MM.1S (cell line): Measurements from ENCODE around the gene TMIGD2.

ENCODE experiments used
- EZH2 ChIP-seq: fragments of 300-600 bp; sonication (generic); optimal IDR thresholded peaks from 2 replicates; pipeline ENCODE3; 2017; ENCODE audit warnings: low read depth, mild to moderate bottlenecking, antibody characterized with exemption, low read length, mixed read lengths
- EZH2phosphoT487 ChIP-seq: fragments of 300-600 bp; sonication (generic); IDR thresholded peaks from 2 replicates; pipeline ENCODE4 v1.6.1; 2018; ENCODE audit warnings: antibody characterized with exemption, low read length
- TF ChIP-seq, protein P1 (sequence below): fragments of 300-600 bp; sonication (generic); IDR thresholded peaks from 2 replicates; pipeline ENCODE4 v1.5.1; 2016; ENCODE audit warnings: antibody characterized with exemption, low read length, mixed read lengths

DNA sequence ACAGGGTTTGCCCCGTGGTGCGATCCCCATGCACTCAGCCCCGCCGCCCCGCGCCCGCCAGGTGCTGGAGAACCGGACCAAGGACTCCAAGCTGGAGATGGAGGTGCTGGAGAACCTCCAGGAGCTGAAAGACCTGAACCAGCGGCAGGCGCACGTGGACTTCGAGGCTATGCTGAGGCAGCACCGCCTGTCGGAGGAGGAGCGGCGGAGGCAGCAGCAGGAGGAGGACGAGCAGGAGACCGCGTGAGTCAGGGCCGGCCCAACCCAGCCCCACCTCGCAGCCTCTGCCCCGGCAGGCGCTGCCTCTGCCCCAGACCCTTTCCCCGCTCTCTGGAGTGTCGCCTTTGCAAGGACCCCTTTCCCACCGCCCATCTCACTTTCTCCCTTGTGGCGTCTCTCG lies 44.0 kb downstream of the TMIGD2 start:
- TF ChIP-seq, protein P1, sequence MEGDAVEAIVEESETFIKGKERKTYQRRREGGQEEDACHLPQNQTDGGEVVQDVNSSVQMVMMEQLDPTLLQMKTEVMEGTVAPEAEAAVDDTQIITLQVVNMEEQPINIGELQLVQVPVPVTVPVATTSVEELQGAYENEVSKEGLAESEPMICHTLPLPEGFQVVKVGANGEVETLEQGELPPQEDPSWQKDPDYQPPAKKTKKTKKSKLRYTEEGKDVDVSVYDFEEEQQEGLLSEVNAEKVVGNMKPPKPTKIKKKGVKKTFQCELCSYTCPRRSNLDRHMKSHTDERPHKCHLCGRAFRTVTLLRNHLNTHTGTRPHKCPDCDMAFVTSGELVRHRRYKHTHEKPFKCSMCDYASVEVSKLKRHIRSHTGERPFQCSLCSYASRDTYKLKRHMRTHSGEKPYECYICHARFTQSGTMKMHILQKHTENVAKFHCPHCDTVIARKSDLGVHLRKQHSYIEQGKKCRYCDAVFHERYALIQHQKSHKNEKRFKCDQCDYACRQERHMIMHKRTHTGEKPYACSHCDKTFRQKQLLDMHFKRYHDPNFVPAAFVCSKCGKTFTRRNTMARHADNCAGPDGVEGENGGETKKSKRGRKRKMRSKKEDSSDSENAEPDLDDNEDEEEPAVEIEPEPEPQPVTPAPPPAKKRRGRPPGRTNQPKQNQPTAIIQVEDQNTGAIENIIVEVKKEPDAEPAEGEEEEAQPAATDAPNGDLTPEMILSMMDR = no peak
- no peak for TF ChIP-seq EZH2
- TF ChIP-seq EZH2phosphoT487 = no peak
